Endometrial microvascular endothelial cells (primary cell): ENCODE data around the gene MRPL24. TPM values are rescaled to one million over a fixed set of nuclear protein-coding genes. Genes with fewer than 3 reads are reported as not detected.

Experiments used
- in situ Hi-C: cut with HindIII; loops from 2 replicates; pipeline ENCODE4 v1.10.0; 2017; ENCODE audit warnings: low sequenced_read_pairs, low pct_unique_long_range_greater_than_20kb; ENCODE audit errors: inconsistent ontology term
- total RNA-seq: library from RNA; depleted of rRNA; stranded (reverse); fragments of >200 nt; gene quantifications from one replicate; pipeline ENCODE4 v1.2.3, GENCODE V29; 2015; ENCODE audit errors: inconsistent ontology term

The MRPL24 gene
- total RNA-seq, 1 donor from 2014 or later: 87.7 TPM

- in situ Hi-C loops: no loop called here
These were observed 5.5 kb upstream of the MRPL24 start for GRCh38 chr1:156746406-156746727.

- in situ Hi-C loops: no loop called here
These were observed 5.0 kb upstream of the MRPL24 start for GRCh38 chr1:156745881-156746280.

GRCh38 chr1:156744786-156745419, 4.0 kb upstream of the MRPL24 start:
- in situ Hi-C loops: no loop called here

- in situ Hi-C loops: no loop called here
These were observed 3.5 kb upstream of the MRPL24 start for GRCh38 chr1:156744344-156744743.

- in situ Hi-C loops: no loop called here
These were observed 2.7 kb upstream of the MRPL24 start for GRCh38 chr1:156743367-156744302.

GRCh38 chr1:156742801-156743200, 1.9 kb upstream of the MRPL24 start:
- in situ Hi-C loops: no loop called here

- in situ Hi-C loops: no loop called here
These were observed 1.1 kb upstream of the MRPL24 start for GRCh38 chr1:156742017-156742416.

GRCh38 chr1:156741481-156741983, 644 bp upstream of the MRPL24 start:
- in situ Hi-C loops: no loop called here

GRCh38 chr1:156740237-156740740, 599 bp downstream of the MRPL24 start:
- in situ Hi-C loops: no loop called here

- in situ Hi-C loops: no loop called here
These were observed 2.0 kb downstream of the MRPL24 start for GRCh38 chr1:156738916-156739315.

- in situ Hi-C loops: no loop called here
These were observed 2.5 kb downstream of the MRPL24 start for GRCh38 chr1:156738407-156738806.

GRCh38 chr1:156733989-156734584, 6.8 kb downstream of the MRPL24 start:
- in situ Hi-C loops: no loop called here

GRCh38 chr1:156728599-156729462, 12.1 kb downstream of the MRPL24 start, which contains the start of gene ISG20L2:
TSS of gene ISG20L2 (minus strand) at chr1:156728766. CDS start at chr1:156727652, 1,114 bp downstream.
- in situ Hi-C loops: no loop called here

GRCh38 chr1:156727926-156728598, 12.8 kb downstream of the MRPL24 start, which contains the start of gene METTL25B:
TSS of gene METTL25B (plus strand) at chr1:156728469. CDS start at chr1:156729105, 636 bp downstream.
- in situ Hi-C loops: no loop called here

GRCh38 chr1:156727492-156727891, 13.4 kb downstream of the MRPL24 start:
- in situ Hi-C loops: no loop called here

GRCh38 chr1:156726549-156727226, 14.2 kb downstream of the MRPL24 start:
- in situ Hi-C loops: no loop called here

- in situ Hi-C loops: no loop called here
These were observed 15.1 kb downstream of the MRPL24 start for GRCh38 chr1:156725683-156726280.
